KMS-11 (cell line): ENCODE results near the gene CCDC91.
A peak's percentile ranks its signal among the peaks of the same experiment; 100 is the strongest.

Source experiments
- H2AFZ ChIP-seq: fragments of 200-600 bp; sonication (generic); 2 replicates; pipeline ENCODE4 v1.6.1; 2016; ENCODE audit warnings: antibody characterized with exemption, mixed run types, low read depth
- H3K27ac ChIP-seq: fragments of 200-600 bp; sonication (generic); 2 replicates; pipeline ENCODE4 v1.6.1; 2016; ENCODE audit warnings: mild to moderate bottlenecking, mixed run types
- H3K27me3 ChIP-seq: fragments of 200-600 bp; sonication (generic); 2 replicates; pipeline ENCODE4 v1.6.1; 2017; ENCODE audit warnings: mild to moderate bottlenecking, low read depth, mixed run types, moderate library complexity; ENCODE audit not compliant: insufficient read depth
- H3K36me3 ChIP-seq: fragments of 200-600 bp; sonication (generic); 2 replicates; pipeline ENCODE4 v1.6.1; 2017; ENCODE audit warnings: mild to moderate bottlenecking, mixed run types; ENCODE audit not compliant: insufficient read depth
- H3K4me1 ChIP-seq: fragments of 200-600 bp; sonication (generic); 2 replicates; pipeline ENCODE4 v1.6.1; 2016; ENCODE audit warnings: mild to moderate bottlenecking, low read depth, mixed run types; ENCODE audit not compliant: poor library complexity, severe bottlenecking
- H3K4me2 ChIP-seq: fragments of 200-600 bp; sonication (generic); 2 replicates; pipeline ENCODE4 v1.7.0; 2016; ENCODE audit warnings: mild to moderate bottlenecking, mixed run types
- H3K4me3 ChIP-seq: fragments of 200-600 bp; sonication (generic); IDR thresholded peaks from 2 replicates; pipeline ENCODE4 v1.6.1; 2017; ENCODE audit warnings: low read depth, low read length, mixed read lengths; ENCODE audit not compliant: insufficient read depth
- H3K79me2 ChIP-seq: fragments of 200-600 bp; sonication (generic); 2 replicates; pipeline ENCODE4 v1.6.1; 2016; ENCODE audit warnings: low read depth, mixed run types; ENCODE audit not compliant: insufficient read depth
- H3K9ac ChIP-seq: fragments of 200-600 bp; sonication (generic); 2 replicates; pipeline ENCODE4 v1.6.1; 2016; ENCODE audit warnings: mild to moderate bottlenecking, mixed run types
- H4K20me1 ChIP-seq: fragments of 200-600 bp; sonication (generic); 2 replicates; pipeline ENCODE4 v1.6.1; 2016; ENCODE audit warnings: mild to moderate bottlenecking, mixed run types; ENCODE audit not compliant: insufficient read depth
- TF ChIP-seq, protein P1 (sequence below): fragments of 200-600 bp; sonication (generic); conservative IDR thresholded peaks from 2 replicates; pipeline ENCODE4 v1.6.1; 2017; ENCODE audit warnings: low read depth, mild to moderate bottlenecking, antibody characterized with exemption, low read length, moderate library complexity, mixed read lengths

CCDC91 gene

GRCh38 chr12:28306535-28306934 lies 116.3 kb downstream of the CCDC91 start:
- Histone ChIP-seq H3K27me3 (no peaks in the 10 kb centered on the region), H3K36me3 (no peaks in the 10 kb centered on the region), H3K27ac (no peak overlapping the region), H2AFZ (no peak overlapping the region), H3K79me2 (no peaks in the 10 kb centered on the region), H3K4me3 (no peak overlapping the region), H4K20me1 (no peaks in the 10 kb centered on the region), H3K4me2 (no peak overlapping the region), H3K4me1 (no peaks in the 10 kb centered on the region), H3K9ac (no peak overlapping the region)
- TF ChIP-seq, protein P1, sequence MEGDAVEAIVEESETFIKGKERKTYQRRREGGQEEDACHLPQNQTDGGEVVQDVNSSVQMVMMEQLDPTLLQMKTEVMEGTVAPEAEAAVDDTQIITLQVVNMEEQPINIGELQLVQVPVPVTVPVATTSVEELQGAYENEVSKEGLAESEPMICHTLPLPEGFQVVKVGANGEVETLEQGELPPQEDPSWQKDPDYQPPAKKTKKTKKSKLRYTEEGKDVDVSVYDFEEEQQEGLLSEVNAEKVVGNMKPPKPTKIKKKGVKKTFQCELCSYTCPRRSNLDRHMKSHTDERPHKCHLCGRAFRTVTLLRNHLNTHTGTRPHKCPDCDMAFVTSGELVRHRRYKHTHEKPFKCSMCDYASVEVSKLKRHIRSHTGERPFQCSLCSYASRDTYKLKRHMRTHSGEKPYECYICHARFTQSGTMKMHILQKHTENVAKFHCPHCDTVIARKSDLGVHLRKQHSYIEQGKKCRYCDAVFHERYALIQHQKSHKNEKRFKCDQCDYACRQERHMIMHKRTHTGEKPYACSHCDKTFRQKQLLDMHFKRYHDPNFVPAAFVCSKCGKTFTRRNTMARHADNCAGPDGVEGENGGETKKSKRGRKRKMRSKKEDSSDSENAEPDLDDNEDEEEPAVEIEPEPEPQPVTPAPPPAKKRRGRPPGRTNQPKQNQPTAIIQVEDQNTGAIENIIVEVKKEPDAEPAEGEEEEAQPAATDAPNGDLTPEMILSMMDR, result no peak

GRCh38 chr12:28308891-28309290 lies 118.6 kb downstream of the CCDC91 start:
- Histone ChIP-seq H3K36me3 (no peaks in the 10 kb centered on the region), H3K9ac (no peak overlapping the region), H3K4me2 (no peak overlapping the region)

GRCh38 chr12:28313631-28314030 lies 123.4 kb downstream of the CCDC91 start:
- no peak overlapping the region for H3K27ac ChIP-seq
- TF ChIP-seq, protein P1, result no peak
- H4K20me1 ChIP-seq, result no peaks in the 10 kb centered on the region
- no peaks in the 10 kb centered on the region for H3K27me3 ChIP-seq
- no peaks in the 10 kb centered on the region for H3K36me3 ChIP-seq
- no peak overlapping the region for H3K9ac ChIP-seq
- H3K79me2 ChIP-seq, result no peaks in the 10 kb centered on the region
- H3K4me2 ChIP-seq, result peak overlapping the region; percentile 29; the same call in 1 of the 2 replicates
- no peak overlapping the region for H2AFZ ChIP-seq
- H3K4me1 ChIP-seq, result peaks cover 23% of the 10 kb centered on the region
- no peak overlapping the region for H3K4me3 ChIP-seq

More at GRCh38 chr12:28308891-28309290, 118.6 kb downstream of the CCDC91 start:
- Histone ChIP-seq H3K4me1 (peaks cover 10% of the 10 kb centered on the region), H3K79me2 (no peaks in the 10 kb centered on the region), H3K27ac (no peak overlapping the region), H2AFZ (no peak overlapping the region), H3K4me3 (no peak overlapping the region), H4K20me1 (no peaks in the 10 kb centered on the region), H3K27me3 (no peaks in the 10 kb centered on the region)
- TF ChIP-seq, protein P1, result no peak

GRCh38 chr12:28316049-28316448 lies 125.8 kb downstream of the CCDC91 start:
- Histone ChIP-seq H3K27me3 (no peaks in the 10 kb centered on the region), H3K4me3 (no peak overlapping the region), H3K9ac (no peak overlapping the region), H3K36me3 (no peaks in the 10 kb centered on the region), H3K79me2 (no peaks in the 10 kb centered on the region), H3K4me1 (peaks cover 47% of the 10 kb centered on the region), H4K20me1 (no peaks in the 10 kb centered on the region), H2AFZ (no peak overlapping the region), H3K4me2 (no peak overlapping the region), H3K27ac (no peak overlapping the region)
- TF ChIP-seq, protein P1, result no peak
